NCI-H748 (cell line): ENCODE data around the gene DUSP10.

Experiments used
- DNase-seq: peaks from one replicate; lab custom pipeline; 2025; ENCODE audit not compliant: unreplicated experiment; lab: John Stamatoyannopoulos, UW

The DUSP10 gene

GRCh38 chr1:221734187-221734586 is 7.7 kb downstream of the DUSP10 start:
- no peak for DNase-seq

GRCh38 chr1:221732052-221732451 is 9.8 kb downstream of the DUSP10 start:
- no peak for DNase-seq

DNA sequence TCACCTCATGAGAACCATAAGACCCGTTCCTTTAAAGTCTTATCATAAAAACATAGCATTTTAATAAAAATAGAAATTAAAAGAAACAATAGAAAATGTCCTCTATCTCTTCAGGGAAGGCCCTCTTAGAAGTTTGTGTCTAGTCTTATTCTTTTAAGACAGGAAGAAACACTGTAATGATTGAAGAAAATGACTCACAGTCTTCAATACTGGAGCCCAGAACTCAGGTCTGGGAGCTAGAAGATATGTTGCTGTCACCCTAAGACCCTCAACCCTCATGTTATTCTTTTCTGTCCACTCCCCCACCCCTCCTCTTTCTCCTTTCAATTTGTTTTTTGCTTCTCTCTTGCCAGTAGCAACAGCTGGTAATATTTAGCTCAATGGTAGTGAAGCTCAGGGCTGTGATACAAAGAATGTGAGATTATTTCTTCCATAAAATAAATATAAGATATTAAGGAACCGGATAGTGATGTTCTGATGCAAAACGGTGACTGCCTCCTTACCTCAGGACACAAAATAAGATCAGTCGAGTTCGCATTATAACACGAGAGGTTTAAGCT is 12.0 kb downstream of the DUSP10 start:
- no peak for DNase-seq

DNA sequence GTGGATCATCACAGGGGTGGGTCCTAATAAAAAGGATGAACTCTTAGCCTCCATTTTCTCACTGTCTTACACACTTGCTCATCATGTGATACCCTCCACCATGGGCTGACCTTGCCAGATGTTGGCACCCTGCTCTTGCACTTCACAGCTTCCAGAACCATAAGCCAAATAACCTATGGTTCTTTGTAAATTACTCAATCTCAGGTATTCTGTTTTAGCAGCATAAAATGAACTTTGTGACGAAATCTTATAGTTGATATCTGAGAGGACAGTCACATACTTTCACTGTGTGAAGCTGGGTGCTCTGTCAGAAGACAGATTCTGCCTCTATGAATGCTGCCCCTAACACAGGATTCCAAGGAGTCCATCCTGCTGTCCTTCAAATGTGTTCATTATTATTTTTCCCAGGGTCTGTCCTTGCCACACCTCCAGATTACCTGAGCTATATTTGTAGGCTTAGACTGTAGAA is 13.8 kb downstream of the DUSP10 start:
- no peak for DNase-seq

DNA sequence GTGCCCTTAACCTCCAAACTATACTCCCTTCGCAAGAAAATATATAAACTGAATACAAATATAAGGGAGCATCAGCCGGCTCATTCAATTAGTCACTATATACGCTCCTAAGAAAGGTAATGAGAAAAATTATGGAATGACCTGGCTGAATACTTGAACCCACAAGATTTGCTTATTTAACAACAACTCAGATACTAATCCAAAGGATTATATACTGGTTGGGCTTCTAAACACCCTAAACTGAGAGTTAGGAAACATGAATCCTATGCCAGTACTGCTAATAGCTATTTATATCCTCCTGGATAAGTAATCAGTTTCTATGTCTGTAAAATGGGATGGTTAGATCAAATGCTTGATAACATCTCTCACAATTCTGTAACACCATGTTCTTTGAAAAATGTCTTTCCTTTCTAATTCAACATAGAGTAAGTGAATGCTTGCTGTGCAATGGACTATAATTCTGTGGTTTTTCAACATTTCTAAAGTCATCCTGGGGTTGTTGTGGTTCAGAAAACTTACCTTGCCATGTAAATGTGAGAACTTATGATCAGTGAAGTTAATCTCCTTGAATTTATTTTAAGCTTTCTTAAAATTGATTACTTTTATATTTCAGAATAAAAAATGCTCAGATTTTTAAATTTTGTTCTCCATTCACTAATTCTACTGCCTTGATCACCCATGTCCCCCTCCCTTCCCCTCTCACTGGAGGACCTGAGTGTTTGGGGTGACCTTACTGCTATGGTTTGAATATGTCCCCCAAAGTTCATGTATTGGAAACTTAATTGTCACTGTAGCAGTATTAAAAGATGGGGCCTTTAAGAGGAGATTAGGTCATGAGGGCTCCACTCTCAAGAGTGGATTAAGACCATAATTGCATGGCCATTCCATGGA is 14.5 kb downstream of the DUSP10 start:
- DNase-seq = no peak

GRCh38 chr1:221725735-221726672 is 15.9 kb downstream of the DUSP10 start:
- DNase-seq = no peak

DNA sequence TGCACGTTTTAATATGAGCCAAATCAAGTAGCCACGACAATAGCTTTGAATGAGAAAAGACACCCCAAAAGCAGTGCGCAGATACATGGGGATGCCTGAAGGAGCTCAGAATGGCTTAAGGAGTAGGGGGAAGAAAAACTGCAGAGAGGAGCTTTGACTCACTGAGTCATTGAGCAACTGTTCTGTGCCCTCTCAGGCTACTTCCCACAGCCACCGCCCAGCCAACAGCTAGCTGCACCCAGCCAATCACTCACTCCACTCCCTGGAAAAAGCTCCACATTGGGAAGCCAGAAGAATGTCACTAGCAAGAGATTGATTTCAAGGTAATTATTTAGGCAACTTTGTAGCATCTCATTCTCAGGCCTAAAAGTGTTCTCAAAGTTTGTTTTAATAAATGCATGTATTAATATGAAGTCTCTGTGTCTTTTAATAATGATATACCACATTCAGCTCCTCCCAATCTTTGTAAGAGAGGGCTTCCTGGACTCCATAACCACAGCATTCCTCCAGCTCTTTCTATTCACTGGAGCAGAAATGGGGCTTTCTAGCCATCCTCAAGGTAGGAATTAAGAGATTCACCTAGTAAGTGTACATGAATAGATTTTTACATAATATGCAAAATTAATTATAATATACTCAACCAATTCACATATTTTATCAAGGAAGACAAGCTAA is 16.8 kb downstream of the DUSP10 start:
- no peak for DNase-seq

- DNase-seq = no peak
These were observed 18.0 kb downstream of the DUSP10 start for GRCh38 chr1:221723848-221724236.

DNA sequence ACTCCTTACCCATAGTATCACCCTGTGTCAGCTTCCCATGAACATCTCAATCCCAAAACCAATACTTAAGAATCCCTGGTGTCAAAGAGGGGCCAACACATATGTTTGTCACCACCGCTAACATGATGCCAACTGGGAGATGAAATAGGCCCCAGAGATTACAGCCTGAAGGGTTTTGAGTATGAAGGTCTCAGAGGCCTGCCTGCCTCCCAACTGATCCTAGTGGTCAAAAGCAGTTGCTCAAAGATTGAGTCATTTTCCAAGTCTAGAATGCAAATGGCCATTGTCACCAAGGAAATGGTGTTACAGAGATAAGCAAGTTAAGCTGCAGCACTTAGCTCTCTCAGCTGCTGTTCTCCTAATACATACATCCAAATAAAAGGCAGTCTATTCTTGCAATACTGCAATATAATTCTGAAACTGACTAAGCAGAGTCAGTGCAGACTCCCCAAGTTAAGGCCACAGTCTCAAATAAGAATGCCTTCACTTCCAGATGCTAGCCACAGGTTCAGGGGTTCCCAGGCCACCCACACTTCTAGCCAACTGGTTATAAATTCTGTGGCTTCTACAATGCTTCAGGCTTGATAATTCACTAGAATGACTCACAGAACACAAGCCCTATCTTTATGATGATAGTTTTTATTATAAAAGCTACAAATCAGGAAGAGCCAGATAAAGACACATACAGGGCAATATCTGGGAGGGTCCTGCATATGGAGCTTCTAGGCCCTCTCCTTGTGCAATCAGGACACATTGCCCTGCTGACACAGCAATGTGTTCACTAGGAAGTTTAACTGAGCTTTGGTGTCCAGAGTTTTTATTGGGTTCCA is 18.7 kb downstream of the DUSP10 start:
- no peak for DNase-seq

GRCh38 chr1:221722254-221723017 is 19.5 kb downstream of the DUSP10 start:
- DNase-seq = no peak

- DNase-seq = no peak
These were observed 21.3 kb downstream of the DUSP10 start for GRCh38 chr1:221720545-221720944.

DNA sequence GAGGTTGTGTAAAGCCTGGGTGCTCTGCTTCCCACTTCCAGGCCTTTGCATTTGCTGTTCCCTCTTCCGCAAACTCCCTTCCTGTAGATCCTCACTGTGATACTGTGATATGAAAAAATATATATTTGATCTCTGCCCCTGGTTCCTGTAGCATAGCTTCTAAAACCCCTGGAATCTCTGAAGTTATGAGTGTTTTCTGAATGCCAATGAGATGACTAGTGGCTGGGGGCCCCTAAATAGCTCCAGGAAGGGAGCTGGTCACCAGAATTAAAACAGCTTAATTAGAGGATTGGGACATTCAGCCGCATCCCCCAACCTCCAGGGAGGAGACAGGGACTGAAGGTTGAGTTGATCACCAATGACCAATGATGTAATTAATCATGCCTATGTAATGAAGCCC is 21.9 kb downstream of the DUSP10 start:
- no peak for DNase-seq

DNA sequence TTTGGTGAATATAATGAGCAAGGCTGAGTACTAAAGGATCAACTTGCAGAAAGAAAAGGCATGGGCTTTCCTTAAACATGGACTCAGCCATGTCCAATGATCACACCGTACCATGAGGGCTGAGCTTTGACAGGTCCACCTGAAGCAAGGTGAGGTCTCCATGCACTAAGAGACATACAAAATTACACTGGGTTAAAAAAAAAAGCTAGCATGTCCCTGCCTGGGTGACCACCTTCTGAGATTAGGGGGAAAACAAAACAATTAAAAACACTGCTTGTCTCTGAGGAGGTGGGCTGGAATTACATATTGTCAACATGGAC is 22.7 kb downstream of the DUSP10 start:
- DNase-seq = no peak

- DNase-seq = no peak
These were observed 23.3 kb downstream of the DUSP10 start for GRCh38 chr1:221718381-221719277.

- DNase-seq = no peak
These were observed 24.4 kb downstream of the DUSP10 start for GRCh38 chr1:221717485-221717853.

DNA sequence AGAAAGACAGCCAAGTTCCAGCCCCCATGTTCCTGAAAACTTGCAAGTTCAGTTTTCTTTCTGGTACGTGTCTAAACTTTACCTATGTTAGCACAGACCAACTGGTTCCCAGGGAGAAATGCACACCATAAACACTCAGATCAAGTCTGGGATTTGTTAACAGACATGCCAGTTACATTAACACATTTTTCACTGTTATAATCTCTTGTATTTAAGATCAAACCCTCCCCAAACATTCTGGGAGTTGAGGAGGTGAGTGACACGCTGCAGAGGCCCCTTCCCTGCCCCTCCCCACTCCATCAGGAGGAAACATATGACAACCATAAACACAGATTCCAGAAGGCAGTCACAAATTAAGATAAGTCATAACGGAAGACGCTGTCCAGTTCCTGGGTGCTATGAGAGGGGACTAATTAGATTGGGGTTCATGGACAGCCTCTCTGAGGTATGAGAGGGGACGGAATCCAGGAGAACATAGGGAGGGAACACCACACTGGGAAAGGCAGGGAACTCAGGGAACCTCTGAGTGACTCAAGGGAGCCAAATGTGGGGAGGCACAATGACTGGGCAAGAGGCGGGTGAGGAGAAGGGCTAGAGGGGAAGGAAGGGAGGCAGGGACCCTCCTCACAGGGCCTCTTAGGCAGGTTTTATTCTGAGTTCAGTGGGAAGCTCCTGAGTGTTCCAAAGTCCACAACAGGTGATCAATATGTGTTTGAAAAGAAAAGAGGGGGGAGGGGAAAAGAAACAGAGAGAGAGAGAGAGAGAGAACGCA is 25.0 kb downstream of the DUSP10 start:
- no peak for DNase-seq

DNA sequence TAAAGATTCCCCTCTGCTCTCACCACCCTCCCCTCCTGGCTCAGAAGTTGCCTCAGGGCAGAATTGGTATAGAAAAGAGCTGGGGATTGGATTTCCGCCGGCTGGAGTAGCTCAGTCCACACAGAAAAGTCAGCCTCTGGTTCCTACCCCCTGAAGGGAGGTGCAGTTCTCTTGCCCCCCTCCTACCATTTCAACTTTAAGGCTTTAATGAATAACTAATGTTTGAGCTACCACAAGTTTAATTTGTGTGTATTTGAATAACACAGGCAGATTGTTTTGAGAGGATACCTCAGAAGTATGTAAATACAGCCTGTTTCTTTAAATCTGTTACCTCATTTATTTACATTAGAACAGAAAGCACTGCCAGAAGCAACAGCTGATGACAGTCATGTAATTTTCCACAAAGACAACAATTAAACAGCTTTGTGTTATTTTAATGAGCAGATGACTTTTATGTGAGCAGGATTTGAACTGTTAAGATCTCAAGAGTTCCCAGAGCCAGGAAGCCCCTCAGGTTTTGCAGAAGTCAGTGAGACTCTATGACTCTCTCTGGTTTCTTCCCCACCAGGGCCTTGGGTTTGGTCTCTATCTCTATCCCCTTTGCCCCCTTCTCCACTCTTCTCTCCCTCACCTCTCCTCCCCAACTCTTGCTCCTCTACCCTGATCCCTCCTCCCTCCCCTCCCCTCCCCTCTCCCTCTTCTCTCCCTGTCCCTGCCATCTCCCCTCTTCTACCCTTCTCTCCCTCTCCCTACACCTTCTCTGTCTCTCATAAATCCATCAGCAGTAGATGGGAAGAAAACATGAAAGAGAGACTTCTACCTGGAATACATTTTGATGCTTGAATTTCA is 26.3 kb downstream of the DUSP10 start:
- DNase-seq = peak; percentile 91
